Measurements from ENCODE around the gene HIVEP2. TPM values are rescaled to one million over a fixed set of nuclear protein-coding genes. Genes with fewer than 3 reads are reported as not detected.

The HIVEP2 gene
- total RNA-seq, 1 donor from 2014 or later = 11.8 TPM

GRCh38 chr6:142764311-142764710, 180.7 kb downstream of the HIVEP2 start:
- no peak for TF ChIP-seq CTCF (IDR thresholded peaks at IDR 0.05; ENCODE audit: unreplicated experiment)
- H3K27me3 Mint-ChIP-seq = no peaks in the 10 kb centered on the region
- H3K36me3 Mint-ChIP-seq (ENCODE audit: insufficient read depth) = peaks cover 10% of the 10 kb centered on the region
- H3K27ac Mint-ChIP-seq = no peak overlapping the region
- H3K9me3 Mint-ChIP-seq (ENCODE audit: low read depth) = no peaks in the 10 kb centered on the region
- no peaks in the 10 kb centered on the region for H3K4me1 Mint-ChIP-seq (ENCODE audit: low read depth)
- H3K4me3 Mint-ChIP-seq (ENCODE audit: low read depth) = no peak overlapping the region
- no peak for DNase-seq (ENCODE audit: low spot score, unreplicated experiment)

- Mint-ChIP-seq H3K27me3 (no peaks in the 10 kb centered on the region), H3K4me3 (ENCODE audit: low read depth) (no peak overlapping the region), H3K36me3 (ENCODE audit: insufficient read depth) (peaks cover 10% of the 10 kb centered on the region), H3K4me1 (ENCODE audit: low read depth) (no peaks in the 10 kb centered on the region), H3K27ac (no peak overlapping the region), H3K9me3 (ENCODE audit: low read depth) (no peaks in the 10 kb centered on the region)
- no peak for DNase-seq (ENCODE audit: low spot score, unreplicated experiment)
- no peak for TF ChIP-seq CTCF (IDR thresholded peaks at IDR 0.05; ENCODE audit: unreplicated experiment)
Observed at GRCh38 chr6:142763205-142763604, 181.8 kb downstream of the HIVEP2 start.

- H3K4me1 Mint-ChIP-seq (ENCODE audit: low read depth) = no peaks in the 10 kb centered on the region
- no peak overlapping the region for H3K4me3 Mint-ChIP-seq (ENCODE audit: low read depth)
- no peak for TF ChIP-seq CTCF (IDR thresholded peaks at IDR 0.05; ENCODE audit: unreplicated experiment)
- no peaks in the 10 kb centered on the region for H3K9me3 Mint-ChIP-seq (ENCODE audit: low read depth)
- no peak overlapping the region for H3K27ac Mint-ChIP-seq
- H3K36me3 Mint-ChIP-seq (ENCODE audit: insufficient read depth) = peaks cover 9% of the 10 kb centered on the region
- H3K27me3 Mint-ChIP-seq = no peaks in the 10 kb centered on the region
- no peak for DNase-seq (ENCODE audit: low spot score, unreplicated experiment)
Observed at GRCh38 chr6:142761756-142762155, 183.2 kb downstream of the HIVEP2 start.

- no peak for TF ChIP-seq CTCF (IDR thresholded peaks at IDR 0.05; ENCODE audit: unreplicated experiment)
- Mint-ChIP-seq H3K27me3 (no peaks in the 10 kb centered on the region), H3K4me3 (ENCODE audit: low read depth) (no peak overlapping the region), H3K27ac (no peak overlapping the region), H3K36me3 (ENCODE audit: insufficient read depth) (peaks cover 11% of the 10 kb centered on the region), H3K4me1 (ENCODE audit: low read depth) (peaks cover 1% of the 10 kb centered on the region), H3K9me3 (ENCODE audit: low read depth) (no peaks in the 10 kb centered on the region)
- no peak for DNase-seq (ENCODE audit: low spot score, unreplicated experiment)
Observed at GRCh38 chr6:142760152-142760551, 184.8 kb downstream of the HIVEP2 start.

DNA sequence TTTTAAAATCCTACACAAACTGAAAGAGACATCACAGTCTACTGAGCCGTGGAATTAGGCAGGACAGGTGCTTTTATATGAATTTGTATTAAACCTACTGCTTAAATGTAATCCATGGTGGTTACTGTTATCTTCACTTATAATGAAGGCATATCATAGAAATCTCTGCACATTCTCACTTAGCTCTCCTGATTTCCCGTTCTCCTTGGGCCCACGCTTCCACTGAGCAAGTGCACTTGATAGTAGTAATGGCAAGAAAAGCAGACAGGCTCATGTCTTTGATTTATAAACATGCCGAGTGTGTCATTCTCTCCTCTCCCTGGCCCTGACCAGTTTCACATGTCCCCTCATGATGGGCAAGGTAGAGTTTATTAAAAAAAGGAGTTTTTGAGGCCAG, 186.3 kb downstream of the HIVEP2 start:
- Mint-ChIP-seq H3K27ac (no peak overlapping the region), H3K4me3 (ENCODE audit: low read depth) (no peak overlapping the region), H3K4me1 (ENCODE audit: low read depth) (peaks cover 1% of the 10 kb centered on the region), H3K36me3 (ENCODE audit: insufficient read depth) (peaks cover 11% of the 10 kb centered on the region), H3K9me3 (ENCODE audit: low read depth) (no peaks in the 10 kb centered on the region), H3K27me3 (no peaks in the 10 kb centered on the region)
- DNase-seq (ENCODE audit: low spot score, unreplicated experiment) = no peak
- TF ChIP-seq CTCF (IDR thresholded peaks at IDR 0.05; ENCODE audit: unreplicated experiment) = no peak

Measured in progenitor cell of endocrine pancreas (in vitro differentiated cells).